GM15510 (cell line): ENCODE data around the gene EBNA1BP2.

ENCODE experiments used
- POLR2A ChIP-seq: IDR thresholded peaks from 3 replicates; pipeline ENCODE4 v1.6.1; 2011; ENCODE audit warnings: borderline replicate concordance; ENCODE audit not compliant: insufficient read length; ENCODE audit errors: extremely low read depth

EBNA1BP2 gene

DNA sequence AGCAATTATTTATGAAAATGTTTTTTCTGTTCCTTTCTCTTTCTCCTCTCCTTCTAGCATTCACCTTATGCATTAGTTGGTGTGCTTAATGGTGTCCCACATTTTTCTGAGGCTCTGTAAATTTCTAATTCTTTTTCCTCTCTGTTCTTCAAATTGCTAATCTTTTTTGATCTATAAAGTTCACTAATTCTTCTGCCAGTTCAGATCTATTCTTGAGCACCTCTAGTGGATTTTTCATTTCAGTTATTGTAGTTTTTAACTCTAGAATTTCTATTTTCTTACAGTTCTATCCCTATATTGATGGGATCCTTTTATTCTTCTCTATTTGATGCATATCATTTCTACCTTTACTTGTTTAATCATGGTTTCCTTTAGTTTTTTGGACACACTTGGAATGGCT, 22.4 kb upstream of the EBNA1BP2 start:
- TF ChIP-seq POLR2A: no peak

DNA sequence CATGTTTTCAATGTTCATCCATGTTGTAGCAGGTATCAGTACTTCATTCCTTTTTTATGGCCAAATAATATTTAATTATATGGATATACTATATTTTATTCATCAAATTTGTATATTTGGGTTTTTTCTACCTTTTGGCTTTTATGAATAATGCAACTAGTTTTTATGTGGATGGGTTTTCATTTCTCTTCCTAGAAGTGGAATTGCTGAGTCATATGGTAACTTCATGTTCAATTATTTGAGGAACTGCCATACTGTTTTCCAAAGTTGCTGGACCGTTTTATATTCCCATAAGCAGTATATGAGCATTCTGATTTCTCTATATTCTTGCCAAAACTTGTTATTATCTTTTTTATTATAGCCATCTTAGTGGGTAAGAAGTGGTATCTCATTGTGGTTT, 16.0 kb upstream of the EBNA1BP2 start:
- no peak for TF ChIP-seq POLR2A

DNA sequence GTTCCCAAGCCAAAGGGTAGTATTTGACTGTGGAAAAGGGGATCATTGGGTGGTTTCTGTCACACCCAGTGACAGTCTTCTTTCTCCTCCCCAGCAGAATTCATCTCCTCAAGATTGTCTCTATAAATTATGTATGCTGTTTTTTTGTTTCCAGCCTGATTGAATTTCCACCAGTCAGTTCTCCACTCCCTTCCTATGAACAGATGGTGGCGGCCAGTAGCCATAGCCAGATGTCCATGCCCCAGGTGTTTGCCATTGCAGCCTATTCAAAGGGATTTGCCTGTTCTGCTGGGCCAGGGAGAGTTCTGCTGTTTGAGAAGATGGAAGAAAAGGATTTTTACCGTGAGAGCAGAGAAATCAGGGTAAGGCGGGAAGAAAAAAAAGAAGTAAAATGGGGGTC, 12.9 kb upstream of the EBNA1BP2 start:
- no peak for TF ChIP-seq POLR2A

DNA sequence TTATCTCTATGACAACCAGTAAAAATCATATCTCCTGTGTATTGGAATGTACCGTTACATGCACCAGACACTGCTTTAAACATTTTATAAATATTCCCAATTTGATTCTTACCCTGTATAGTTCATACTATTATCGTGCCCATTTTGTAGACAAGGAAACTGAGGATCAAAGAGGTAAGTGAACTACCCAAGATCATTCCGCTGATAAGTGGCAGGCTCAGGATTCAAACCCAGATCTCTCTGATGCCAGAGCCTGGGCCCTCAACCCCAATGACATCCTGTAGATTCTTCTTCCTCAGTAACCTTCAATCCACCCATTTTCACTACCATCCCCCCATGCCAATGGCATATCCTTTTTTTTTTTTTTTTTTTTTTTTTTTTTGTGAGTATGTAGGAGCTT, 12.3 kb upstream of the EBNA1BP2 start:
- TF ChIP-seq POLR2A: no peak

GRCh38 chr1:43177691-43178090, 5.6 kb upstream of the EBNA1BP2 start:
- TF ChIP-seq POLR2A: no peak

- TF ChIP-seq POLR2A: no peak
Measured at GRCh38 chr1:43174873-43175272, 2.8 kb upstream of the EBNA1BP2 start.

DNA sequence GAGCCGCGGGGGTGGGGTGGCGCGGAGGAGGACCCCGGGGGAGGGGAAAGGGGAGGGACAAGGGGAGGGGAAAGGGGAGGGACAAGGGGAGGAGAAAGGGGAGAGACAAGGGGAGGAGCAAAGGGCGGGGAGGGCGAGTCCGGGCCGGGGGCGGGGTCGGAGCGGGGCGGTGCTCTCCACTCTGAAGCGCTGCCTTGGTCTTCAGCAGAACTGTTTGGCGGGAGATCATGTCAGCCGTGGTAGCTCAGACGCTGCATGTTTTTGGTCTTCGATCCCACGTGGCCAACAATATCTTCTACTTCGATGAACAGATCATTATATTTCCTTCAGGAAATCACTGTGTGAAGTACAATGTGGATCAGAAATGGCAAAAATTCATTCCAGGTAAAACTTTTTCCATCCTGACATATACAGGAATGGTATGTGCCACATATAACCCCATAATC, 460 bp upstream of the EBNA1BP2 start:
- no peak for TF ChIP-seq POLR2A

GRCh38 chr1:43171312-43171875, 696 bp downstream of the EBNA1BP2 start:
- no peak for TF ChIP-seq POLR2A

- no peak for TF ChIP-seq POLR2A
Measured at GRCh38 chr1:43165765-43166164, 6.3 kb downstream of the EBNA1BP2 start.

DNA sequence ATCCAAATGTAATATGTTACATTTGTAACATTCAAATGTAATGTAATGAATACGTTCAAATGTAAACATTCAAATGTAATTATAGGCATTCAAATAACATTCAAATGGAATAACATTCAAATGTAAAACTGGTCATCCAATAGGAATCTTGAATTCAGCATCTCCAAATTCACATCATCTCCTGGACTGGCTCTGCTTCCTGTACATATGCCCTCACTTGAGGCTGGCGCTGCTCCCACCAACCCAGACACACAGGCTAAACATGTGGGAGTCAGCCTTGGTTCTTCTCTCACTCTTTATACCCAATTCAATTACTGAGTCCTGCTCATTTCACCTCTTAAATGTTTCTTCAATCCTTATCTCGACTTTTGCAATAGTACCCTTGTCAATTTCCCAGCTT, 6.9 kb downstream of the EBNA1BP2 start:
- no peak for TF ChIP-seq POLR2A

DNA sequence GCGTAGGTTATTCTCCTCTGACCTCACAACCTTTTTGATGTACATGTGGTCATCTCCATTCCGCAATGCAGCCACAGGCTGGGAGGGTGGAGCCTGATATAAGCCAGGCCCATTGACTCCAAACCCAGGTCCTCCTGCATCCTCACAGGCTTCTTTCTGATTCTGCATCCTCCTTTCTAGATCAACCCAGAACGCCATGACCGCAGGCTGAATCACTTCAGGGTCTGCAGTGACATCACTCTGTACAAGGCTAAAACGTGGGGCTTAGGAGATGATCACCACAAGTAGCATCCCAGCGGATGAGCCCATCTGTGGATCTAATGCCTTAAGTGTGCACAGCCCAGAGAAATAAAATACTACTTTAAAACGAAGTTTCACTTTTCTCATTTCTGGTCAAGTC, 16.1 kb downstream of the EBNA1BP2 start:
- TF ChIP-seq POLR2A: no peak

DNA sequence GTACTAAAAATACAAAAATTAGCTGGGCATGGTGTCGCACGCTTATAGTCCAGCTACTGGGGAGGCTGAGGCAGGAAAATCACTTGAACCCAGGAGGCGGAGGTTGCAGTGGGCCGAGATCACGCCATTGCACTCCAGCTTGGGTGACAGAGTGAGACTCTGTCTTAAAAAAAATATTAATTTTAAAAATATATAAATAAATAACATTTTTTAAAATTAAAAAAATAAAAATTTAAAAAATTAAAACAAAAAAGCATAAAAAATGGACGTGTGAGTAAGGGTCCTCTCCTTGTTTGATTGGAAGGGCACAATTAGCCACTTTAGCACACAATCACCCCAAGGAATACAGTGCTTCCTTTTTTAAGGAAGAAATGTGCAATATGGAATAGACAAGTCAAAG, 18.6 kb downstream of the EBNA1BP2 start:
- TF ChIP-seq POLR2A: no peak

DNA sequence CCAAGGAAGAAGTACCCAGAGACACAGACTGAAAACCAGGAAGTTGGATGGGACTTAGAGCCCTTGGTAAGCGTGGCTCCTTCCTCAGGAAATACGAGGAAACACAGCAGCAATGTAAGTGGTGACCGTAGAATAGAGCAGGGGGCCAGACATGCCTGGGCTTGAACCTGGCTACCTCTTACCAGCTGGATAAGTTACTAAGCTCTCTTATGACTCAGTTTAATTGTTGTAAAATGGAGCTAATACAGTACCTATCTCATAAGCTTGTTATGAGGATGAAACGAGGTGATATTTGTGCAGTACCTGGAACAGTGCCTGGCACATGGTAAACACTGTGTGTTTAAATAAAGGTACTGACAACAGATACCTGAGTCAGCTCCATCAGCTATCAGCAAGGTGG, 19.2 kb downstream of the EBNA1BP2 start:
- TF ChIP-seq POLR2A: no peak

DNA sequence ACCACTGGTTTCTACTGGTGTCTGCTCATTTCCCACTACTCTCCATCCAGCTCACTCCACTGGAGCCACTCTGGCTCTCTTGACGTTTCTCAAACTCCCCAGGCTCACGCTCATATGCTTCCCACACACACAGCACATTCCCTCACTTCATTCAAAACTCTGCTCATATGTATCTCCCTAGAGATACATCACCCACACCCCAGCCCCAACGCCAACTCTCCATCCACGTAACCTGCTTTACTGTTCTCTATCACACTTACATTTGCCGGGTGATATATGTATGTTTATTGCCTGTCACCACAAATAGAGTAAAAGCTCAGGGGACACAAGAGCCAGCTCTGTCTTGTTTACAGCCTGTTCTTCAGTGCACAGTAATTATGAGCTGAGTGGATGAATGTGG, 22.2 kb downstream of the EBNA1BP2 start:
- no peak for TF ChIP-seq POLR2A

DNA sequence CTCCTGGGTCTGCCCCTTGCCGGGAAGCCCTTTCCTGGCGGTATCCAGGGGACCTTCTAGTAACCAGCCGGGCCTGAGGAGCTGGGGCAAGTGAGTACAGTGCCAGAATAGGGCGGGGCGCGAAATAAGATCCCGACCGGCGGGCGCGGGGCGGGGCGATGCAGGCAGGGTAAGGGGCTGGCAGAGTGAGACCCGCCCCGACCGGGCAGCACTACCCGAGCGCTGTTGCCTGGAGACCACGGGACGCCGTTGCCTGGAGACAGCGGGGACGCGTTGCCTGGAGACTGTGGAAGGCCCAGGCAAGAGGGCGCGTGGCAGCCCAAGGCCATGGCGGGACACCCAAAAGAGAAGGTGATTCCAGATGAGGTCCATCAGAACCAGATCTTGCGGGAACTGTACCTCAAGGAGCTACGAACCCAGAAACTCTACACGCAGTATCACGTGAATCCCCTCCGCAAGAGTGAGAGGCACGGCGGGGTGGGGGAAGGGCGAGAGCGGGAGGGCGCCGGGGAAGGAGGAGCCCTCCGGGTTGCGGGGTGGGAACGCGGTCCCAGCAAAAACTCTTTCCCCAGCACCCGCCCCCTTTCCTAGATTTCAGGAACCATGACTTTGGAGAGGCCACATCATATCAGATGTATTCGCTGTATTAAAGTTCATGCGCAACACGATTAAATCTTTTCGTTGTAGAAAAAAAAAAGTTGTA, 24.3 kb downstream of the EBNA1BP2 start:
- no peak for TF ChIP-seq POLR2A

DNA sequence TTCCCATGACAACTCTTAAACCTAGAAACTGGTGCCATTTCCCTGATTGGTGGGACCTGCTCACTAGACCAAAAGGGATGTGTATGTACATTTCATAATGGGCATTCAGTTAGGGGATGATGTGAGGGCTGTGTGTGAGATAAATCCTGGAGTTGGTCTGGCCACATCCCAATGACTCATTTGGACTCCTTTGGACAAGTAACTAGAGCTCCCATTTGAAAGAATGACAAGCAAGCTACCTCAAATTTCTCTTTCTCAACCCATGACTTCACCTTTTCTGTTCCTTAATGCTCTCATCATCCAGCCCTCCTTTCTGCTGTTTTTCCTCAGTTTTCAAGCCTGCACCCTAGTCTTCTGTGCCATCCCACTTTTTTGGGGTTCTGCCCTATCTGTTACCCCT, 27.9 kb downstream of the EBNA1BP2 start:
- no peak for TF ChIP-seq POLR2A
